Endothelial cell (in vitro differentiated cells): Measurements from ENCODE around the gene DOCK6. TPM values are rescaled to one million over a fixed set of nuclear protein-coding genes. Genes with fewer than 3 reads are reported as not detected.

Experiments used
- DNase-seq: peaks from one replicate; pipeline ENCODE4 v3.0.0; 2021; ENCODE audit warnings: low spot score
- H3K27ac Mint-ChIP-seq: one replicate; pipeline ENCODE4 v1.8.0; 2021; ENCODE audit warnings: mixed read lengths, inconsistent platforms; ENCODE audit not compliant: unreplicated experiment
- H3K27me3 Mint-ChIP-seq: one replicate; pipeline ENCODE4 v1.8.0; 2021; ENCODE audit warnings: mild to moderate bottlenecking, moderate library complexity, mixed read lengths, inconsistent platforms; ENCODE audit not compliant: unreplicated experiment
- H3K36me3 Mint-ChIP-seq: one replicate; pipeline ENCODE4 v1.8.0; 2021; ENCODE audit warnings: mild to moderate bottlenecking, low read depth, mixed read lengths, inconsistent platforms; ENCODE audit not compliant: unreplicated experiment
- H3K4me1 Mint-ChIP-seq: one replicate; pipeline ENCODE4 v1.8.0; 2021; ENCODE audit warnings: mild to moderate bottlenecking, mixed read lengths, inconsistent platforms; ENCODE audit not compliant: unreplicated experiment
- H3K4me3 Mint-ChIP-seq: one replicate; pipeline ENCODE4 v1.8.0; 2021; ENCODE audit warnings: mild to moderate bottlenecking, mixed read lengths, inconsistent platforms; ENCODE audit not compliant: unreplicated experiment
- H3K9me3 Mint-ChIP-seq: one replicate; pipeline ENCODE4 v1.8.0; 2021; ENCODE audit warnings: mixed read lengths, inconsistent platforms; ENCODE audit not compliant: unreplicated experiment
- CTCF ChIP-seq: fragments of 200-600 bp; sonication (generic); IDR thresholded peaks from one replicate; pipeline ENCODE4 v1.5.0; 2021; ENCODE audit warnings: antibody characterized with exemption; ENCODE audit not compliant: unreplicated experiment
- total RNA-seq: library from RNA; stranded (reverse); fragmentation: NEBNext Ultra II Directional; extraction: Animal tissue kit (Norgen Biotek cat#: 25700); gene quantifications from one replicate; pipeline ENCODE4 v1.2.1, GENCODE V29; 2021; ENCODE audit not compliant: unreplicated experiment

DOCK6 gene
- total RNA-seq, 1 donor from 2014 or later = 411 TPM

DNA sequence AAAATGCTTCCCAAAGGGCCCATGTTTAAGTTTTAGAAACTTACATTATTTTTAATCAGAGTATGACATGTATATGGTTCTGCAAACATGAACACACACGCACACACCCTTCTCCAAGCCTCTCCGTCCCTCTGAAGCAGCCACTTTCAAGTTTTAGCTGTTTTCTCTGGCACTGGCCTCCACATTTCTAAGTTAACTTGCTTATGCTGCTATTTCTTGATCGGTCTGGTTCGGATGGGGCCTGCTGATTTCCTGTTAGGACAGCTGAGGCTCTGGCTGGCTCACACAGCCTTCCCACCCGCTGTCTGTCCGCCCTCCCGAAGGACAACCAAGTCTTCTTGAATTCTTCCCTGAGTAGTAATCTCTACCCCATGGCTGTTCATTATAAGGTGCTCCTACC is 111.1 kb downstream of the DOCK6 start:
- DNase-seq = no peak
- Mint-ChIP-seq H3K9me3 (no peaks in the 10 kb centered on the region), H3K36me3 (peaks cover 6% of the 10 kb centered on the region), H3K27ac (no peak overlapping the region), H3K4me3 (no peak overlapping the region), H3K27me3 (peaks cover 7% of the 10 kb centered on the region), H3K4me1 (peaks cover 9% of the 10 kb centered on the region)
- TF ChIP-seq CTCF = no peak

Other genes starting within 250 kb of the DOCK6 start
- gene LDLR, start 173.1 kb downstream of the DOCK6 start, total RNA-seq = 158 TPM
- 17.0 TPM for gene SPC24, start 106.7 kb downstream of the DOCK6 start, total RNA-seq
- 103 TPM for gene KANK2, start 65.0 kb downstream of the DOCK6 start, total RNA-seq
- gene ANGPTL8, start 22.9 kb downstream of the DOCK6 start, total RNA-seq = not detected
- gene TSPAN16, start 33.6 kb upstream of the DOCK6 start, total RNA-seq = not detected
- gene RAB3D, start 77.1 kb upstream of the DOCK6 start, total RNA-seq = 76.0 TPM
- gene TMEM205, start 83.7 kb upstream of the DOCK6 start, total RNA-seq = 68.9 TPM
- 22.3 TPM for gene CCDC159, start 84.0 kb upstream of the DOCK6 start, total RNA-seq
- gene PLPPR2, start 92.9 kb upstream of the DOCK6 start, total RNA-seq = 13.7 TPM
- 3.3 TPM for gene SWSAP1, start 112.1 kb upstream of the DOCK6 start, total RNA-seq
- gene EPOR, start 121.8 kb upstream of the DOCK6 start, total RNA-seq = 18.4 TPM
- 0.69 TPM for gene RGL3, start 156.8 kb upstream of the DOCK6 start, total RNA-seq
- 0.64 TPM for gene ODAD3, start 172.6 kb upstream of the DOCK6 start, total RNA-seq
- gene PRKCSH, start 173.1 kb upstream of the DOCK6 start, total RNA-seq = 466 TPM
- 0.54 TPM for gene ELAVL3, start 218.5 kb upstream of the DOCK6 start, total RNA-seq
- 7.7 TPM for gene ZNF653, start 243.3 kb upstream of the DOCK6 start, total RNA-seq